HepG2 (cell line): Measurements from ENCODE around the gene BHLHE41. TPM values are rescaled to one million over a fixed set of nuclear protein-coding genes. Genes with fewer than 3 reads are reported as not detected.

Experiments used
- ATAC-seq: fragments of 200-7000 bp; cut with Tn5 transposase; 3 replicates; pipeline ENCODE4 v1.9.1; 2020; ENCODE audit warnings: mild to moderate bottlenecking, moderate library complexity
- BruUV-seq: library from RNA; stranded (reverse); fragments of 400-500 nt; replicated peaks from 2 replicates; lab custom pipeline; 2021; lab: Mats Ljungman, UMichigan
- CTCF ChIA-PET: fragments of 300-600 bp; formaldehyde crosslinking; extraction: SDS; loops from one replicate; lab custom pipeline; 2021; ENCODE audit warnings: low total read pairs, inconsistent platforms, low intra/inter-chr PET ratio; lab: Yijun Ruan, JAX
- POLR2A ChIA-PET: fragments of 350-600 bp; sonication (Branson Sonifier 250); formaldehyde crosslinking; loops from one replicate; lab custom pipeline; 2020; ENCODE audit warnings: antibody characterized with exemption, inconsistent platforms; lab: Yijun Ruan, JAX
- DNase-seq: peaks from one replicate; pipeline ENCODE4 v3.0.0-alpha.2; 2015; ENCODE audit warnings: low spot score
- FAIRE-seq: peaks from 3 replicates; lab custom pipeline; 2011; peaks lifted over from hg19 to GRCh38; lab: Jason Lieb, UNC
- H2AFZ ChIP-seq: one replicate; pipeline ENCODE4 v1.6.1; 2011; ENCODE audit warnings: low read length, inconsistent platforms
- H3K27ac ChIP-seq: fragments of 300-600 bp; 3 replicates; pipeline ENCODE4 v1.8.0; 2011; ENCODE audit warnings: mixed run types, mild to moderate bottlenecking, mixed read lengths, low read length, inconsistent platforms; ENCODE audit not compliant: insufficient read depth; ENCODE audit errors: extremely low read length
- H3K27me3 ChIP-seq, 2 experiments: fragments of 200-600 bp in 1 of 2; 2 replicates in 1 of 2; 3 replicates in 1 of 2; pipeline versions ENCODE4 v1.6.0 to v1.8.0; 2011; ENCODE audit warnings: low read length in 2 of 2, mild to moderate bottlenecking in 2 of 2, moderate library complexity in 2 of 2, inconsistent platforms in 1 of 2; ENCODE audit not compliant: insufficient read depth in 2 of 2, control insufficient read depth in 1 of 2
- H3K36me3 ChIP-seq, 2 experiments: fragments of 200-600 bp in 1 of 2; replicated peaks in 1 of 2; 2 replicates in 1 of 2; 3 replicates in 1 of 2; pipeline versions ENCODE4 v1.5.1 to v1.8.0; 2011; ENCODE audit warnings: low read length in 2 of 2, inconsistent platforms in 1 of 2; ENCODE audit not compliant: insufficient read depth in 2 of 2, control insufficient read depth in 1 of 2
- H3K4me1 ChIP-seq: 2 replicates; pipeline ENCODE4 v1.5.1; 2012; ENCODE audit warnings: low read length, inconsistent platforms; ENCODE audit not compliant: insufficient read depth
- H3K4me2 ChIP-seq: 2 replicates; pipeline ENCODE4 v1.6.0; 2011; ENCODE audit warnings: low read depth, low read length, inconsistent platforms
- H3K4me3 ChIP-seq, 3 experiments: fragments of 200-600 bp in 1 of 3; sonication (generic), shearing (Covaris generic) in 1 of 3; replicated peaks in 1 of 3; 2 replicates each; pipeline ENCODE4 v1.5.1; 2011 to 2016; ENCODE audit warnings: low read length in 3 of 3, inconsistent platforms in 2 of 3, low read depth in 2 of 3, mild to moderate bottlenecking in 2 of 3, control low read depth in 1 of 3, mixed read lengths in 1 of 3; ENCODE audit not compliant: insufficient read depth in 1 of 3
- H3K79me2 ChIP-seq: one replicate; pipeline ENCODE4 v1.6.1; 2011; ENCODE audit warnings: low read length, inconsistent platforms; ENCODE audit not compliant: insufficient read depth
- H3K9ac ChIP-seq: 2 replicates; pipeline ENCODE4 v1.6.0; 2011; ENCODE audit warnings: mild to moderate bottlenecking, low read depth, low read length, inconsistent platforms; ENCODE audit not compliant: insufficient read depth
- H3K9me3 ChIP-seq: 2 replicates; pipeline ENCODE4 v1.5.1; 2012; ENCODE audit warnings: mild to moderate bottlenecking, low read length
- H4K20me1 ChIP-seq: 2 replicates; pipeline ENCODE4 v1.6.0; 2011; ENCODE audit warnings: inconsistent platforms, mild to moderate bottlenecking, low read length, moderate library complexity; ENCODE audit not compliant: insufficient read depth
- ATRX ChIP-seq: sonication (generic); formaldehyde crosslinking; IDR thresholded peaks from 2 replicates; pipeline ENCODE4 v1.4.0; 2020; ENCODE audit warnings: missing genetic modification reagents, borderline replicate concordance
- CBFB ChIP-seq: sonication (generic); formaldehyde crosslinking; IDR thresholded peaks from 2 replicates; pipeline ENCODE4 v1.4.0; 2020; ENCODE audit warnings: missing genetic modification reagents
- HES4 ChIP-seq: sonication (generic); formaldehyde crosslinking; IDR thresholded peaks from 2 replicates; pipeline ENCODE4 v1.9.0; 2021; ENCODE audit warnings: mild to moderate bottlenecking, missing genetic modification reagents, borderline replicate concordance
- NPAS2 ChIP-seq: sonication (generic); formaldehyde crosslinking; IDR thresholded peaks from 2 replicates; pipeline ENCODE4 v1.8.0; 2022; ENCODE audit warnings: mild to moderate bottlenecking, missing genetic modification reagents, borderline replicate concordance
- SMYD3 ChIP-seq: sonication (generic); formaldehyde crosslinking; IDR thresholded peaks from 2 replicates; pipeline ENCODE4 v1.8.1; 2023; ENCODE audit warnings: mild to moderate bottlenecking, missing genetic modification reagents
- SRSF1 ChIP-seq: fragments of 200-400 bp; formaldehyde crosslinking; optimal IDR thresholded peaks from 2 replicates; pipeline ENCODE3; 2017; ENCODE audit warnings: mild to moderate bottlenecking, low read depth, low read length, moderate library complexity
- TEAD3 ChIP-seq: optimal IDR thresholded peaks from 2 replicates; pipeline ENCODE3; 2016; ENCODE audit warnings: borderline replicate concordance
- TGIF2 ChIP-seq: IDR thresholded peaks from 2 replicates; pipeline ENCODE4 v1.6.1; 2016; ENCODE audit warnings: control low read depth, missing compliant biosample characterization
- ZFP90 ChIP-seq: sonication (generic); formaldehyde crosslinking; IDR thresholded peaks from 2 replicates; pipeline ENCODE4 v1.8.0; 2022; ENCODE audit warnings: missing genetic modification reagents, mild to moderate bottlenecking, inconsistent platforms, borderline replicate concordance
- ZNF205 ChIP-seq: IDR thresholded peaks from 2 replicates; pipeline ENCODE4 v1.6.1; 2018; ENCODE audit warnings: missing biosample characterization, missing genetic modification reagents
- ZNF224 ChIP-seq: sonication (generic); formaldehyde crosslinking; IDR thresholded peaks from 2 replicates; pipeline ENCODE4 v1.5.0; 2020; ENCODE audit warnings: mild to moderate bottlenecking, missing genetic modification reagents
- ZNF431 ChIP-seq: sonication (generic); formaldehyde crosslinking; IDR thresholded peaks from 2 replicates; pipeline ENCODE4 v1.9.0; 2022; ENCODE audit warnings: missing genetic modification reagents, low read depth, mild to moderate bottlenecking, borderline replicate concordance
- ZNF660 ChIP-seq: sonication (generic); formaldehyde crosslinking; IDR thresholded peaks from 2 replicates; pipeline ENCODE4 v1.5.1; 2020; ENCODE audit warnings: mild to moderate bottlenecking, low read depth, missing genetic modification reagents, borderline replicate concordance
- WGBS: methylation state at CpG from one replicate; pipeline ENCODE4 v1.1.6; 2017; ENCODE audit warnings: low lambda C conversion rate; 5-methylcytosine and 5-hydroxymethylcytosine counted together
- in situ Hi-C: cut with HindIII; loops from 2 replicates; pipeline ENCODE4 v1.10.0; 2017; ENCODE audit warnings: low pct_unique_long_range_greater_than_20kb; ENCODE audit not compliant: extremely low pct_ligation_motif_present
- intact Hi-C: fragments of 100-400 bp; cut with micrococcal nuclease; formaldehyde crosslinking; loops from one replicate; pipeline ENCODE4 v1.10.0; 2022; ENCODE audit not compliant: unreplicated experiment
- polyA plus RNA-seq, 8 experiments: library from polyadenylated mRNA; depleted of rRNA in 3 of 8; stranded (reverse) in 7 of 8; unstranded in 1 of 8; fragments of >200 nt; fragmentation: Illumina TruSeq in 4 of 8; extraction: Trizol in 4 of 8; gene quantifications; 2 replicates each; pipeline versions ENCODE4 v1.2.1 to v1.2.3, GENCODE V29; 2011 to 2016; ENCODE audit warnings: low read depth in 4 of 8, missing spikeins in 1 of 8, mixed read lengths in 1 of 8; ENCODE audit not compliant: insufficient read depth in 1 of 8
- total RNA-seq, 5 experiments: library from RNA; depleted of rRNA; stranded (reverse); fragments of >200 nt; fragmentation: Illumina TruSeq; extraction: Trizol; gene quantifications; 2 replicates each; pipeline ENCODE4 v1.2.3, GENCODE V29; 2016; ENCODE audit warnings: low read depth in 1 of 5
- TF ChIP-seq, protein P1 (sequence below): IDR thresholded peaks from 2 replicates; pipeline ENCODE4 v1.6.1; 2012; ENCODE audit warnings: low read length, improper control_type of control experiment

Gene BHLHE41
- total and polyA plus RNA-seq, 2 of the 13 experiments (the other 11 are each of a cell fraction or from before 2014, with no cell fraction given): 0.03 TPM; not detected in 1

DNA sequence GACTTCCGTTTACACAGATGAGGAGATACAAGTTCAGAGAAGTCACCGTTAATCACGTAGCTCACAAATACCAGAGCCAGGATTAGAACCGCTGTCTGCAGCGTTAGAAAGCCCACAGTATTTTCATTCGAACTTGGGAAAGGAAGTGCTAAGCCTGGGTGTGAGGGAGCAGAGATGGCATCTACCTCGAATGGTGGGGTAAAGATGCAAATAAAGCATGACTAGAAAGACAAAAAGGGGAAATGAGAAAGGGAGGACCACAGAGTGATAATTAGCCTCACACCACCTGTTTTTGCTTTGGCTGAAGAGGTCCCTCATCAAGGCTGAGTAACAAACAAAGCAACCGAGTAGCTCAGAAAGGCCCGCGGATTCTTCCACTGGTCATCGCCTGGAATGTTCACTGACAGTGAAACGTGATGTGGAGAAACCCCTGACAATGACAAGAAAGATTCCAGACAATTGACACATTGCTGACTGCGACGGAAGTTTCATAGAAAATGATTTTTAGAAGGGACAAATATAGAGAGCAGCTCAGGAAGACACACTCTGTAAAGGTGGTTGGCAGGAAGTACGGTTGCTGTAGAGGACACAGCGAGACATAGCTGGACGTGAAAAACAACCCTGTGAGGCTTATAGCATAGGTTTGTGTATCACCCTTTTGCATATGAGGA is 31.5 kb upstream of the BHLHE41 start:
- no peak overlapping the region for H3K27ac ChIP-seq
- 41% methylated on average over 17 of the region's 17 CpGs for WGBS
- CTCF ChIA-PET: no interaction called here

More for the DNA sequence above, 31.5 kb upstream of the BHLHE41 start:
- Histone ChIP-seq H3K27me3 (no peaks in the 10 kb centered on the region; a peak in 1 of 5 replicates), H4K20me1 (no peaks in the 10 kb centered on the region), H2AFZ (no peak overlapping the region), H3K4me3 (no peak overlapping the region), H3K4me1 (peaks cover 16% of the 10 kb centered on the region), H3K36me3 (no peaks in the 10 kb centered on the region), H3K79me2 (no peaks in the 10 kb centered on the region), H3K9ac (no peak overlapping the region), H3K9me3 (no peaks in the 10 kb centered on the region), H3K4me2 (no peak overlapping the region)
- ATAC-seq: no peak
- in situ Hi-C loops (no loop called here), intact Hi-C loops (no loop called here)
- FAIRE-seq: no peak
- BruUV-seq: no TSS peak
- TF ChIP-seq ZFP90 (CRISPR knock-in tag) (no peak), NPAS2 (CRISPR knock-in tag) (no peak), ZNF431 (CRISPR knock-in tag) (no peak), ZNF205 (CRISPR knock-in tag) (no peak), HES4 (CRISPR knock-in tag) (no peak), ZNF224 (CRISPR knock-in tag) (no peak), SMYD3 (no peak), CBFB (CRISPR knock-in tag) (no peak), TGIF2 (no peak), TEAD3 (CRISPR knock-in tag) (no peak), ATRX (CRISPR knock-in tag) (no peak), ZNF660 (CRISPR knock-in tag) (no peak), SRSF1 (no peak)
- TF ChIP-seq, protein P1, sequence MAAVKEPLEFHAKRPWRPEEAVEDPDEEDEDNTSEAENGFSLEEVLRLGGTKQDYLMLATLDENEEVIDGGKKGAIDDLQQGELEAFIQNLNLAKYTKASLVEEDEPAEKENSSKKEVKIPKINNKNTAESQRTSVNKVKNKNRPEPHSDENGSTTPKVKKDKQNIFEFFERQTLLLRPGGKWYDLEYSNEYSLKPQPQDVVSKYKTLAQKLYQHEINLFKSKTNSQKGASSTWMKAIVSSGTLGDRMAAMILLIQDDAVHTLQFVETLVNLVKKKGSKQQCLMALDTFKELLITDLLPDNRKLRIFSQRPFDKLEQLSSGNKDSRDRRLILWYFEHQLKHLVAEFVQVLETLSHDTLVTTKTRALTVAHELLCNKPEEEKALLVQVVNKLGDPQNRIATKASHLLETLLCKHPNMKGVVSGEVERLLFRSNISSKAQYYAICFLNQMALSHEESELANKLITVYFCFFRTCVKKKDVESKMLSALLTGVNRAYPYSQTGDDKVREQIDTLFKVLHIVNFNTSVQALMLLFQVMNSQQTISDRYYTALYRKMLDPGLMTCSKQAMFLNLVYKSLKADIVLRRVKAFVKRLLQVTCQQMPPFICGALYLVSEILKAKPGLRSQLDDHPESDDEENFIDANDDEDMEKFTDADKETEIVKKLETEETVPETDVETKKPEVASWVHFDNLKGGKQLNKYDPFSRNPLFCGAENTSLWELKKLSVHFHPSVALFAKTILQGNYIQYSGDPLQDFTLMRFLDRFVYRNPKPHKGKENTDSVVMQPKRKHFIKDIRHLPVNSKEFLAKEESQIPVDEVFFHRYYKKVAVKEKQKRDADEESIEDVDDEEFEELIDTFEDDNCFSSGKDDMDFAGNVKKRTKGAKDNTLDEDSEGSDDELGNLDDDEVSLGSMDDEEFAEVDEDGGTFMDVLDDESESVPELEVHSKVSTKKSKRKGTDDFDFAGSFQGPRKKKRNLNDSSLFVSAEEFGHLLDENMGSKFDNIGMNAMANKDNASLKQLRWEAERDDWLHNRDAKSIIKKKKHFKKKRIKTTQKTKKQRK: no peak
- POLR2A ChIA-PET: no interaction called here
- DNase-seq: no peak
